ENCODE data around the gene ZXDC. TPM values are rescaled to one million over a fixed set of nuclear protein-coding genes. Genes with fewer than 3 reads are reported as not detected.

Gene ZXDC
- total and polyA plus RNA-seq, 9 of the 15 experiments (the other 6 are each of a cell fraction or from before 2014, with no cell fraction given) = 0.59 to 13.4 (median 7.3) TPM

- 0% methylated on average over 4 of the region's 4 CpGs for WGBS (ENCODE audit: insufficient coverage, low coverage, missing lambda C conversion rate)
- no peak overlapping the region for H3K4me3 ChIP-seq
- H3K4me1 ChIP-seq (replicated peaks in 1 of 2; ENCODE audit: control insufficient read depth in 2 of 2, insufficient read depth in 2 of 2, low read length in 2 of 2) = peaks cover 0 to 6% of the 10 kb centered on the region in 2 experiments; a peak in 1 of 5 replicates
- POLR2A ChIA-PET = interaction anchor here (0.6 to 0.7 kb wide), 3 partner anchors 106 to 390 kb away, joined by 3 to 4 read pairs (median 3); no protein-coding TSS in a partner anchor
- CTCF ChIA-PET (ENCODE audit: low intra/inter-chr PET ratio) = no interaction called here
- no peak overlapping the region for H3K27ac ChIP-seq (ENCODE audit: extremely low read depth, low read depth, low read length)
- H3K36me3 ChIP-seq (ENCODE audit: control insufficient read depth, insufficient read depth, low read length) = no peaks in the 10 kb centered on the region
- no peaks in the 10 kb centered on the region for H3K9me3 ChIP-seq (replicated peaks; ENCODE audit: control insufficient read depth, insufficient read depth, low read depth, low read length)
- TF ChIP-seq STAT6 (CRISPR knock-in tag; IDR thresholded peaks at IDR 0.05) (no peak), L3MBTL2 (IDR thresholded peaks at IDR 0.05) (no peak), TCF7 (IDR thresholded peaks at IDR 0.05; ENCODE audit: borderline replicate concordance) (no peak), DACH1 (IDR thresholded peaks at IDR 0.05; ENCODE audit: partially characterized antibody) (no peak), ZKSCAN8 (CRISPR knock-in tag; IDR thresholded peaks at IDR 0.05) (no peak), FOXM1 (IDR thresholded peaks at IDR 0.05; ENCODE audit: low read depth) (no peak), FOXM1 (CRISPR knock-in tag; IDR thresholded peaks at IDR 0.05; ENCODE audit: low read depth) (no peak), BCOR (IDR thresholded peaks at IDR 0.05) (no peak), HINFP (tag; conservative IDR thresholded peaks at IDR 0.05; ENCODE audit: low read depth) (no peak), TCFL5 (CRISPR knock-in tag; conservative IDR thresholded peaks at IDR 0.05) (no peak), ZZZ3 (IDR thresholded peaks at IDR 0.05) (no peak), GMEB1 (CRISPR knock-in tag; IDR thresholded peaks at IDR 0.05) (no peak)
- no peak overlapping the region for H3K9ac ChIP-seq (ENCODE audit: insufficient read depth in 1 of 2, low read depth in 2 of 2, low read length in 2 of 2)
- no peak overlapping the region for H3K4me2 ChIP-seq (ENCODE audit: insufficient read depth, low read length)
- FAIRE-seq = no peak
- peaks cover 5 to 46% of the 10 kb centered on the region in 2 experiments; a peak in 3 of 5 replicates for H3K27me3 ChIP-seq (ENCODE audit: control insufficient read depth in 2 of 2, insufficient read depth in 2 of 2, low read length in 2 of 2)
- no peak for DNase-seq (ENCODE audit: extremely low read depth in 1 of 4, low spot score in 3 of 4)
- intact Hi-C loops (cut with micrococcal nuclease) (no loop called here), in situ Hi-C loops (cut with MboI) (no loop called here)
- no peak for ATAC-seq
- H3K9me1 ChIP-seq (ENCODE audit: control insufficient read depth, insufficient read depth, low read length) = no peaks in the 10 kb centered on the region
- H2AFZ ChIP-seq (ENCODE audit: low read depth, low read length) = no peak overlapping the region
- H3K79me2 ChIP-seq (ENCODE audit: control insufficient read depth, insufficient read depth, low read length) = no peaks in the 10 kb centered on the region
- no peaks in the 10 kb centered on the region for H4K20me1 ChIP-seq (replicated peaks; ENCODE audit: control insufficient read depth, insufficient read depth, low read length)
- no TSS peak for BruUV-seq (replicated peaks)
These were observed 62.0 kb downstream of the ZXDC start for GRCh38 chr3:126413693-126414080.
